CD4-positive, CD25-positive, alpha-beta regulatory T cell (primary cell): ENCODE data around the gene PPP3CA. TPM values are rescaled to one million over a fixed set of nuclear protein-coding genes. Genes with fewer than 3 reads are reported as not detected.

Source experiments
- ATAC-seq, 2 donors: fragments of 150-1000 bp; cut with Tn5 transposase; one replicate each; pipeline ENCODE4 v1.10.0; 2021; ENCODE audit warnings: low read depth in 2 of 2, moderate number of reproducible peaks in 2 of 2, moderate library complexity in 1 of 2
- DNase-seq, 3 donors: peaks; one replicate each; pipeline versions ENCODE4 v3.0.0 to v3.0.0-alpha.2; 2012 to 2022; ENCODE audit warnings: mixed read lengths in 1 of 3
- H3K27ac ChIP-seq: one replicate; pipeline ENCODE4 v1.7.0; 2013; ENCODE audit warnings: mild to moderate bottlenecking, low read length; ENCODE audit not compliant: insufficient read depth, poor library complexity, severe bottlenecking
- H3K27me3 ChIP-seq: one replicate; pipeline ENCODE4 v1.7.0; 2013; ENCODE audit warnings: low read length; ENCODE audit not compliant: control insufficient read depth, insufficient read depth
- H3K36me3 ChIP-seq: one replicate; pipeline ENCODE4 v1.7.0; 2013; ENCODE audit warnings: mild to moderate bottlenecking, low read length, moderate library complexity; ENCODE audit not compliant: control insufficient read depth, insufficient read depth
- H3K4me1 ChIP-seq: 2 replicates; pipeline ENCODE4 v1.7.0; 2013; ENCODE audit warnings: mild to moderate bottlenecking, low read length; ENCODE audit not compliant: insufficient read depth, control insufficient read depth, poor library complexity, severe bottlenecking
- H3K4me3 ChIP-seq: one replicate; pipeline ENCODE4 v1.7.0; 2013; ENCODE audit warnings: low read depth, mild to moderate bottlenecking, low read length, moderate library complexity
- H3K9me3 ChIP-seq, 2 experiments: 1 replicate in 1 of 2; 2 replicates in 1 of 2; pipeline ENCODE4 v1.7.0; 2013; ENCODE audit warnings: low read length in 2 of 2, mild to moderate bottlenecking in 1 of 2, moderate library complexity in 1 of 2; ENCODE audit not compliant: control insufficient read depth in 2 of 2
- H3K27ac Mint-ChIP-seq, 3 donors: one replicate each; pipeline ENCODE4 v1.8.0; 2020 to 2022; ENCODE audit warnings: mild to moderate bottlenecking in 3 of 3, mixed read lengths in 3 of 3, moderate library complexity in 2 of 3
- H3K27me3 Mint-ChIP-seq: one replicate; pipeline ENCODE4 v1.8.0; 2022; ENCODE audit warnings: mild to moderate bottlenecking, mixed read lengths
- H3K36me3 Mint-ChIP-seq: one replicate; pipeline ENCODE4 v1.8.0; 2020; ENCODE audit warnings: mixed read lengths
- H3K4me1 Mint-ChIP-seq, 4 donors: one replicate each; pipeline ENCODE4 v1.8.0; 2020 to 2022; ENCODE audit warnings: mixed read lengths in 4 of 4, mild to moderate bottlenecking in 1 of 4
- H3K4me3 Mint-ChIP-seq, 4 donors: one replicate each; pipeline ENCODE4 v1.8.0; 2020 to 2022; ENCODE audit warnings: mild to moderate bottlenecking in 4 of 4, mixed read lengths in 4 of 4, moderate library complexity in 3 of 4
- H3K9me3 Mint-ChIP-seq, 7 donors: one replicate each; pipeline ENCODE4 v1.8.0; 2020 to 2022; ENCODE audit warnings: mixed read lengths in 7 of 7, mild to moderate bottlenecking in 3 of 7, moderate library complexity in 2 of 7
- polyA plus RNA-seq, 4 donors: library from polyadenylated mRNA; unstranded; fragments of 300-500 nt; fragmentation: Illumina TruSeq; gene quantifications; one replicate each; pipeline ENCODE4 v1.2.3, GENCODE V29; 2021
- total RNA-seq: library from RNA; stranded (reverse); gene quantifications from one replicate; pipeline ENCODE4 v1.2.3, GENCODE V29; 2022

The PPP3CA gene
- total RNA-seq, result 31.1 TPM
- 10 to 100 TPM in 1 of 4 donors, 1 to 10 TPM in 3; 5.2 to 15.5 (median 6.4) TPM for polyA plus RNA-seq

- peaks cover 29% of the 10 kb centered on the region for H3K27me3 Mint-ChIP-seq
- H3K36me3 Mint-ChIP-seq, result no peaks in the 10 kb centered on the region
- H3K27ac ChIP-seq, result peak within 1 kb of the TSS; percentile 83
- no peaks in the 10 kb centered on the region for H3K9me3 ChIP-seq
- H3K27me3 ChIP-seq, result peaks cover 24% of the 10 kb centered on the region
- H3K27ac Mint-ChIP-seq, result peak within 1 kb of the TSS; percentile 93 to 97 (median 94)
- H3K4me1 ChIP-seq, result peaks cover 19% of the 10 kb centered on the region
- H3K4me3 Mint-ChIP-seq, result peak within 1 kb of the TSS; percentile 97 to 99 (median 98)
- peak; percentile 20 to 30 for ATAC-seq
- no peak for DNase-seq
- peaks cover 0 to 4% (median 0%) of the 10 kb centered on the region in 7 donors for H3K9me3 Mint-ChIP-seq
- peaks cover 19 to 46% (median 36%) of the 10 kb centered on the region in 4 donors for H3K4me1 Mint-ChIP-seq
- H3K36me3 ChIP-seq, result no peaks in the 10 kb centered on the region
- peak within 1 kb of the TSS; percentile 79 for H3K4me3 ChIP-seq
Observed at GRCh38 chr4:101347267-101347556, at the start of gene PPP3CA. TSS of gene PPP3CA (minus strand) at chr4:101347526.

- Mint-ChIP-seq H3K27me3 (peaks cover 46% of the 10 kb centered on the region), H3K4me1 (peaks cover 0 to 2% (median 0%) of the 10 kb centered on the region in 4 donors), H3K36me3 (no peaks in the 10 kb centered on the region), H3K27ac (no peak overlapping the region), H3K4me3 (no peak overlapping the region), H3K9me3 (peaks cover 0 to 5% (median 0%) of the 10 kb centered on the region in 7 donors)
- no peaks in the 10 kb centered on the region for H3K36me3 ChIP-seq
- DNase-seq (no peak), ATAC-seq (no peak)
- H3K27me3 ChIP-seq, result peaks cover 8% of the 10 kb centered on the region
- H3K9me3 ChIP-seq, result no peaks in the 10 kb centered on the region
- H3K4me3 ChIP-seq, result no peak overlapping the region
- H3K27ac ChIP-seq, result no peak overlapping the region
- H3K4me1 ChIP-seq, result no peaks in the 10 kb centered on the region
Observed at GRCh38 chr4:101393256-101393655, 45.9 kb upstream of the PPP3CA start.

GRCh38 chr4:101370663-101371210 is 23.4 kb upstream of the PPP3CA start:
- Histone ChIP-seq H3K4me3 (no peak overlapping the region), H3K4me1 (no peaks in the 10 kb centered on the region), H3K36me3 (no peaks in the 10 kb centered on the region), H3K27me3 (peaks cover 9% of the 10 kb centered on the region), H3K9me3 (no peaks in the 10 kb centered on the region), H3K27ac (no peak overlapping the region)
- H3K27ac Mint-ChIP-seq, result no peak overlapping the region
- no peaks in the 10 kb centered on the region for H3K36me3 Mint-ChIP-seq
- no peak overlapping the region for H3K4me3 Mint-ChIP-seq
- DNase-seq (no peak), ATAC-seq (no peak)
- H3K27me3 Mint-ChIP-seq, result peaks cover 42% of the 10 kb centered on the region
- peaks cover 0 to 7% (median 1%) of the 10 kb centered on the region in 7 donors for H3K9me3 Mint-ChIP-seq
- no peaks in the 10 kb centered on the region for H3K4me1 Mint-ChIP-seq

- H3K36me3 Mint-ChIP-seq, result no peaks in the 10 kb centered on the region
Observed at GRCh38 chr4:101367201-101367600, 19.9 kb upstream of the PPP3CA start.

GRCh38 chr4:101366331-101366730 is 19.0 kb upstream of the PPP3CA start:
- Mint-ChIP-seq H3K4me3 (no peak overlapping the region), H3K9me3 (peaks cover 0 to 8% (median 3%) of the 10 kb centered on the region in 7 donors)

More at GRCh38 chr4:101367201-101367600, 19.9 kb upstream of the PPP3CA start:
- ATAC-seq (no peak), DNase-seq (no peak)
- H3K4me3 ChIP-seq, result no peak overlapping the region
- H3K4me3 Mint-ChIP-seq, result no peak overlapping the region
- no peaks in the 10 kb centered on the region for H3K36me3 ChIP-seq
- no peaks in the 10 kb centered on the region for H3K4me1 Mint-ChIP-seq
- peaks cover 15% of the 10 kb centered on the region for H3K27me3 ChIP-seq
- peaks cover 7% of the 10 kb centered on the region in 2 experiments for H3K9me3 ChIP-seq
- peaks cover 45% of the 10 kb centered on the region for H3K27me3 Mint-ChIP-seq
- no peaks in the 10 kb centered on the region for H3K4me1 ChIP-seq
- no peak overlapping the region for H3K27ac ChIP-seq
- H3K9me3 Mint-ChIP-seq, result peaks cover 0 to 10% (median 3%) of the 10 kb centered on the region in 7 donors
- no peak overlapping the region for H3K27ac Mint-ChIP-seq

GRCh38 chr4:101357751-101358150 is 10.4 kb upstream of the PPP3CA start:
- Mint-ChIP-seq H3K36me3 (no peaks in the 10 kb centered on the region), H3K4me3 (no peak overlapping the region), H3K27ac (no peak overlapping the region), H3K27me3 (peaks cover 66% of the 10 kb centered on the region), H3K4me1 (no peaks in the 10 kb centered on the region), H3K9me3 (peaks cover 0 to 5% (median 0%) of the 10 kb centered on the region in 7 donors)
- H3K27ac ChIP-seq, result no peak overlapping the region
- no peak for DNase-seq
- no peak for ATAC-seq
- no peak overlapping the region for H3K4me3 ChIP-seq
- H3K9me3 ChIP-seq, result no peaks in the 10 kb centered on the region
- no peaks in the 10 kb centered on the region for H3K4me1 ChIP-seq
- H3K27me3 ChIP-seq, result peaks cover 35% of the 10 kb centered on the region
- no peaks in the 10 kb centered on the region for H3K36me3 ChIP-seq

More at GRCh38 chr4:101366331-101366730, 19.0 kb upstream of the PPP3CA start:
- H3K27me3 Mint-ChIP-seq, result peaks cover 52% of the 10 kb centered on the region
- Histone ChIP-seq H3K27ac (no peak overlapping the region), H3K4me3 (no peak overlapping the region), H3K4me1 (no peaks in the 10 kb centered on the region), H3K9me3 (peaks cover 7% of the 10 kb centered on the region in 2 experiments), H3K36me3 (no peaks in the 10 kb centered on the region), H3K27me3 (peaks cover 20% of the 10 kb centered on the region)
- no peaks in the 10 kb centered on the region for H3K36me3 Mint-ChIP-seq
- no peak for DNase-seq
- no peak for ATAC-seq
- no peak overlapping the region for H3K27ac Mint-ChIP-seq
- no peaks in the 10 kb centered on the region for H3K4me1 Mint-ChIP-seq

GRCh38 chr4:101356928-101357327 is 9.6 kb upstream of the PPP3CA start:
- no peaks in the 10 kb centered on the region for H3K36me3 ChIP-seq
- Mint-ChIP-seq H3K9me3 (peaks cover 0 to 4% (median 0%) of the 10 kb centered on the region in 7 donors), H3K4me3 (no peak overlapping the region), H3K27ac (no peak overlapping the region), H3K36me3 (no peaks in the 10 kb centered on the region), H3K4me1 (no peaks in the 10 kb centered on the region), H3K27me3 (peaks cover 64% of the 10 kb centered on the region)
- no peak for ATAC-seq
- DNase-seq, result no peak
- no peaks in the 10 kb centered on the region for H3K4me1 ChIP-seq
- peaks cover 34% of the 10 kb centered on the region for H3K27me3 ChIP-seq
- no peak overlapping the region for H3K4me3 ChIP-seq
- no peak overlapping the region for H3K27ac ChIP-seq
- H3K9me3 ChIP-seq, result no peaks in the 10 kb centered on the region
